GM18951 (cell line): ENCODE measurements around the gene CD3G.
"Not testable (repeated sequence)": the region's sequence is repeated elsewhere in the genome, so short reads cannot be mapped to it uniquely, and the experiment has no call there.

Source experiments
- POLR2A ChIP-seq: IDR thresholded peaks from 4 replicates; pipeline ENCODE4 v1.6.1; 2011; ENCODE audit warnings: mild to moderate bottlenecking; ENCODE audit not compliant: insufficient read length, insufficient read depth; ENCODE audit errors: extremely low read depth
- in situ Hi-C: fragments of 300-500 bp; cut with MboI; formaldehyde crosslinking; loops from one replicate; pipeline ENCODE4 v1.12.0; 2022; ENCODE audit warnings: low sequenced_read_pairs, mixed read lengths, inconsistent platforms; ENCODE audit not compliant: unreplicated experiment

The CD3G gene

GRCh38 chr11:118343981-118344515 lies at the start of gene CD3G:
CD3G (plus strand) TSS chr11:118344344; CDS start chr11:118344424, 80 bp downstream.
- in situ Hi-C loops, result no loop called here
- TF ChIP-seq POLR2A, result no peak

GRCh38 chr11:118295199-118295598 lies 48.9 kb upstream of the CD3G start:
- in situ Hi-C loops, result no loop called here
- TF ChIP-seq POLR2A, result no peak

- in situ Hi-C loops, result no loop called here
- TF ChIP-seq POLR2A, result no peak
These were observed 48.2 kb upstream of the CD3G start for GRCh38 chr11:118295815-118296454.

GRCh38 chr11:118301600-118302195 lies 42.4 kb upstream of the CD3G start:
- in situ Hi-C loops, result no loop called here
- TF ChIP-seq POLR2A, result no peak

- no peak for TF ChIP-seq POLR2A
- in situ Hi-C loops, result no loop called here
These were observed 39.9 kb upstream of the CD3G start for GRCh38 chr11:118304227-118304567.

GRCh38 chr11:118304568-118305248 lies 39.4 kb upstream of the CD3G start, which contains the start of gene CD3E:
CD3E (plus strand) TSS chr11:118304730; CDS start chr11:118304953, 223 bp downstream.
- TF ChIP-seq POLR2A, result no peak
- in situ Hi-C loops, result no loop called here

GRCh38 chr11:118305726-118306125 lies 38.4 kb upstream of the CD3G start:
- in situ Hi-C loops, result no loop called here
- no peak for TF ChIP-seq POLR2A

GRCh38 chr11:118306556-118306955 lies 37.6 kb upstream of the CD3G start:
- in situ Hi-C loops, result no loop called here
- TF ChIP-seq POLR2A, result no peak

- in situ Hi-C loops, result not testable (repeated sequence)
These were observed 35.1 kb upstream of the CD3G start for GRCh38 chr11:118308995-118309528.

GRCh38 chr11:118310271-118310670 lies 33.9 kb upstream of the CD3G start:
- TF ChIP-seq POLR2A, result no peak
- in situ Hi-C loops, result no loop called here

GRCh38 chr11:118310781-118311485 lies 33.2 kb upstream of the CD3G start:
- in situ Hi-C loops, result no loop called here
- no peak for TF ChIP-seq POLR2A

- TF ChIP-seq POLR2A, result no peak
- in situ Hi-C loops, result no loop called here
These were observed 32.6 kb upstream of the CD3G start for GRCh38 chr11:118311518-118311917.

- in situ Hi-C loops, result no loop called here
- TF ChIP-seq POLR2A, result no peak
These were observed 31.8 kb upstream of the CD3G start for GRCh38 chr11:118312328-118312727.

GRCh38 chr11:118313242-118313641 lies 30.9 kb upstream of the CD3G start:
- no peak for TF ChIP-seq POLR2A
- in situ Hi-C loops, result no loop called here
